Skeletal muscle satellite cell (primary cell): Measurements from ENCODE around the gene ADRM1.

ENCODE experiments used
- H3K27me3 ChIP-seq: 2 replicates; pipeline ENCODE4 v1.7.0; 2013; ENCODE audit warnings: low read length; ENCODE audit not compliant: control insufficient read depth, insufficient read depth
- H3K36me3 ChIP-seq: 2 replicates; pipeline ENCODE4 v1.7.0; 2013; ENCODE audit warnings: mild to moderate bottlenecking, control low read depth, low read length; ENCODE audit not compliant: insufficient read depth
- H3K4me1 ChIP-seq: 2 replicates; pipeline ENCODE4 v1.7.0; 2013; ENCODE audit warnings: low read length; ENCODE audit not compliant: control insufficient read depth, insufficient read depth
- H3K4me2 ChIP-seq: 2 replicates; pipeline ENCODE4 v1.7.0; 2013; ENCODE audit warnings: mild to moderate bottlenecking, low read length
- H3K4me3 ChIP-seq: 2 replicates; pipeline ENCODE4 v1.7.0; 2013; ENCODE audit warnings: low read length
- H3K9ac ChIP-seq: 2 replicates; pipeline ENCODE4 v1.7.0; 2013; ENCODE audit warnings: mild to moderate bottlenecking, low read depth, low read length, moderate library complexity
- H3K9me3 ChIP-seq: replicated peaks from 2 replicates; pipeline ENCODE4 v1.7.0; 2013; ENCODE audit warnings: mild to moderate bottlenecking, control low read depth, low read length

ADRM1 gene

GRCh38 chr20:62350098-62350628 lies 47.4 kb downstream of the ADRM1 start:
- no peaks in the 10 kb centered on the region for H3K9me3 ChIP-seq
- no peak overlapping the region for H3K9ac ChIP-seq
- peaks cover 17% of the 10 kb centered on the region for H3K4me1 ChIP-seq
- no peaks in the 10 kb centered on the region for H3K27me3 ChIP-seq
- no peak overlapping the region for H3K4me2 ChIP-seq
- H3K4me3 ChIP-seq, result no peak overlapping the region
- peaks cover 19% of the 10 kb centered on the region for H3K36me3 ChIP-seq

GRCh38 chr20:62350629-62351422 lies 48.0 kb downstream of the ADRM1 start:
- peaks cover 17% of the 10 kb centered on the region for H3K36me3 ChIP-seq
- no peak overlapping the region for H3K9ac ChIP-seq
- peaks cover 24% of the 10 kb centered on the region for H3K4me1 ChIP-seq
- no peaks in the 10 kb centered on the region for H3K27me3 ChIP-seq
- H3K4me3 ChIP-seq, result no peak overlapping the region
- H3K4me2 ChIP-seq, result no peak overlapping the region
- H3K9me3 ChIP-seq, result no peaks in the 10 kb centered on the region

- no peak overlapping the region for H3K4me3 ChIP-seq
These were observed 48.9 kb downstream of the ADRM1 start for GRCh38 chr20:62351469-62352401.

GRCh38 chr20:62352402-62353288 lies 49.8 kb downstream of the ADRM1 start:
- peaks cover 15% of the 10 kb centered on the region for H3K36me3 ChIP-seq
- no peak overlapping the region for H3K4me3 ChIP-seq
- H3K4me1 ChIP-seq, result peaks cover 42% of the 10 kb centered on the region
- no peaks in the 10 kb centered on the region for H3K27me3 ChIP-seq
- H3K9ac ChIP-seq, result no peak overlapping the region
- no peaks in the 10 kb centered on the region for H3K9me3 ChIP-seq
- H3K4me2 ChIP-seq, result peak overlapping the region; percentile 30

More at GRCh38 chr20:62351469-62352401, 48.9 kb downstream of the ADRM1 start:
- Histone ChIP-seq H3K36me3 (peaks cover 15% of the 10 kb centered on the region), H3K27me3 (no peaks in the 10 kb centered on the region), H3K4me1 (peaks cover 33% of the 10 kb centered on the region), H3K9ac (no peak overlapping the region), H3K4me2 (no peak overlapping the region), H3K9me3 (no peaks in the 10 kb centered on the region)

GRCh38 chr20:62353289-62354030 lies 50.7 kb downstream of the ADRM1 start:
- H3K4me2 ChIP-seq, result no peak overlapping the region

GRCh38 chr20:62354031-62354808 lies 51.4 kb downstream of the ADRM1 start:
- peaks cover 58% of the 10 kb centered on the region for H3K4me1 ChIP-seq
- no peaks in the 10 kb centered on the region for H3K9me3 ChIP-seq
- no peak overlapping the region for H3K4me2 ChIP-seq
- H3K9ac ChIP-seq, result no peak overlapping the region
- H3K36me3 ChIP-seq, result peaks cover 15% of the 10 kb centered on the region
- no peaks in the 10 kb centered on the region for H3K27me3 ChIP-seq
- no peak overlapping the region for H3K4me3 ChIP-seq

More at GRCh38 chr20:62353289-62354030, 50.7 kb downstream of the ADRM1 start:
- peaks cover 15% of the 10 kb centered on the region for H3K36me3 ChIP-seq
- H3K27me3 ChIP-seq, result no peaks in the 10 kb centered on the region
- H3K9me3 ChIP-seq, result no peaks in the 10 kb centered on the region
- no peak overlapping the region for H3K9ac ChIP-seq
- no peak overlapping the region for H3K4me3 ChIP-seq
- peaks cover 50% of the 10 kb centered on the region for H3K4me1 ChIP-seq

GRCh38 chr20:62354811-62355341 lies 52.1 kb downstream of the ADRM1 start:
- no peak overlapping the region for H3K4me3 ChIP-seq
- peak overlapping the region; percentile 36 for H3K9ac ChIP-seq
- peak overlapping the region; percentile 80 for H3K4me2 ChIP-seq
- peaks cover 64% of the 10 kb centered on the region for H3K4me1 ChIP-seq
- peaks cover 15% of the 10 kb centered on the region for H3K36me3 ChIP-seq
- H3K9me3 ChIP-seq, result no peaks in the 10 kb centered on the region
- no peaks in the 10 kb centered on the region for H3K27me3 ChIP-seq

GRCh38 chr20:62355516-62355877 lies 52.7 kb downstream of the ADRM1 start:
- peaks cover 14% of the 10 kb centered on the region for H3K36me3 ChIP-seq
- H3K4me1 ChIP-seq, result peaks cover 66% of the 10 kb centered on the region
- no peaks in the 10 kb centered on the region for H3K9me3 ChIP-seq
- H3K4me3 ChIP-seq, result no peak overlapping the region
- H3K9ac ChIP-seq, result peak overlapping the region; percentile 36
- H3K4me2 ChIP-seq, result peak overlapping the region; percentile 80
- H3K27me3 ChIP-seq, result no peaks in the 10 kb centered on the region

- H3K4me1 ChIP-seq, result peaks cover 71% of the 10 kb centered on the region
- no peaks in the 10 kb centered on the region for H3K27me3 ChIP-seq
- peak overlapping the region; percentile 36 for H3K9ac ChIP-seq
- peak overlapping the region; percentile 80 for H3K4me2 ChIP-seq
- no peaks in the 10 kb centered on the region for H3K9me3 ChIP-seq
- H3K36me3 ChIP-seq, result peaks cover 8% of the 10 kb centered on the region
- H3K4me3 ChIP-seq, result peak overlapping the region; percentile 44
These were observed 53.2 kb downstream of the ADRM1 start for GRCh38 chr20:62355878-62356588.
